PFSK-1 (cell line): Measurements from ENCODE around the gene TRIM61.

Source experiments
- FOXP2 ChIP-seq: optimal IDR thresholded peaks from 2 replicates; pipeline ENCODE3; 2011; ENCODE audit warnings: borderline replicate concordance, control low read depth, inconsistent platforms; ENCODE audit not compliant: insufficient read depth; ENCODE audit errors: extremely low read length, extremely low read depth
- POLR2AphosphoS5 ChIP-seq: IDR thresholded peaks from 2 replicates; pipeline ENCODE4 v1.6.1; 2012; ENCODE audit warnings: low read depth, mild to moderate bottlenecking, control low read depth, low read length, moderate library complexity
- REST ChIP-seq, 2 experiments: IDR thresholded peaks; 2 replicates each; pipeline versions ENCODE4 v1.6.1 to v1.8.0; 2011 to 2012; ENCODE audit warnings: low read depth in 2 of 2, low read length in 2 of 2, control low read depth in 1 of 2, inconsistent platforms in 1 of 2, mild to moderate bottlenecking in 1 of 2, moderate library complexity in 1 of 2; ENCODE audit not compliant: insufficient read depth in 1 of 2
- SIN3A ChIP-seq: IDR thresholded peaks from 2 replicates; pipeline ENCODE4 v1.6.1; 2012; ENCODE audit warnings: mild to moderate bottlenecking, low read length, moderate library complexity, borderline replicate concordance; ENCODE audit not compliant: insufficient read depth
- TAF1 ChIP-seq: IDR thresholded peaks from 2 replicates; pipeline ENCODE4 v1.6.1; 2012; ENCODE audit warnings: low read length, control low read depth, borderline replicate concordance; ENCODE audit not compliant: insufficient read depth

The TRIM61 gene

GRCh38 chr4:164989471-164989870, 12.0 kb upstream of the TRIM61 start:
- TF ChIP-seq FOXP2 = no peak
- TF ChIP-seq TAF1 = no peak
- TF ChIP-seq POLR2AphosphoS5 = no peak
- no peak for TF ChIP-seq REST (IDR thresholded peaks at IDR 0.05; ENCODE audit: insufficient read depth in 1 of 2, low read depth in 2 of 2, low read length in 2 of 2)
- TF ChIP-seq SIN3A = no peak

DNA sequence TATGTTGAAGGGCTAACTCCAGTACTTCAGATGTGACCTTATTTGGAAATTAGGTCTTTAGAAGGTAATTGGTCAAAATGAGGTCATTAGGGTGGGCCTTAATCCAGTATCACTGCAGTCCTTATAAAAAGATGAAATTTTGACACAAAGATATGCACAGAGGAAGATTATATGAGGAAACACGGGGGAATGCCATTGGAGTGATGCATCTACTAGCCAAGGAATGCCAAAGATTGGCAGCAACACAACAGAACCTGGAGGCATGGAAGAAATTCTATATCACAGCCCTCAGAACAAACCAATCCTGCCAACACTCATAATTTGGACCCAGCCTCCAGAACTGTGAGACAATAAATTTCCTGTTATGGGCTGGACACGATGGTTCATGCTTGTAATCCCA, 17.6 kb downstream of the TRIM61 start:
- no peak for TF ChIP-seq REST (IDR thresholded peaks at IDR 0.05; ENCODE audit: insufficient read depth in 1 of 2, low read depth in 2 of 2, low read length in 2 of 2)
- no peak for TF ChIP-seq TAF1
- no peak for TF ChIP-seq POLR2AphosphoS5
- TF ChIP-seq SIN3A = no peak
- TF ChIP-seq FOXP2 = no peak

DNA sequence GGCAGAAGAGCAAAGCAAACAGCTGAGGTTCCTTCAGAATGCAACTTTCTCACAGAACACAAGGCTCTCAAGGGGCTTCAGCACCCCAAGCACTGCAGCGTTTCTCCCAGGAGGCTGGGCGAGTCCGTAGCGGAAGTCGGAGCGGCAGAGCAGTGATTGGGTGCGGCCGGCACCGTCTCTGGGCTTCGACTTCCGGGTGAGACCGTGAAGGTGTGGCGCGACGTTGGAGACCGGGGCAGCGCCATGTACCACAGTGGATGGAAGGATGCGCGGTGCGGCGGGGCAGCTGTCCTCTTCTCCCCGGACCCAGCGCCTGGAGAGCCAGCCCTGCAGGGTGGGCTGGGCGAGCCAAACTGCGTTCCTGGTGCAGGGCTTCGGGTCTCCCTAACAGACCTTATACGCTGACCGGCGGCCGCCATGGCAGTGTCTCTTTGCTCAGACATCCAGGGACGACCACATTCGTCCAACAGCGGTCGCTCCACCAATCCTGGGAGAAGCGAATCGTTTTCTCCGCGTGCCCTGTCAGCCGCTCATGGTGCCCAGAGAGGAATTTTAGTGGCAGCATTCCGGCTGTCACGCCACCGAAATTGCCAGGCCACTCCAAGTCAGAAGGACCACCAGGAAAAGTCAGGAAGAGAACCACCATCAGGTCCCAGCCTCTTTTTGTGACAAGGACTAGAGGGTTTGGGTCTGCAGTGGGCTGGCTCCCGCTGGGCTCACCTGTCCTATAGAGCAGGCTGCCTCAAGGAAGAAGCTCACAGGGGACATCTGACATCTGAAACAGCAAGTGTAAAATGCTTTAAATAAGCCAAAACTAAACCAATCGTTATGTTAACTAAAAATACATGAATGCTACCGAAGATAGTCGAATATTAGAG, 20.5 kb downstream of the TRIM61 start:
- TF ChIP-seq REST (IDR thresholded peaks at IDR 0.05; ENCODE audit: insufficient read depth in 1 of 2, low read depth in 2 of 2, low read length in 2 of 2) (no peak), POLR2AphosphoS5 (no peak), TAF1 (no peak), FOXP2 (no peak)

GRCh38 chr4:164955107-164955805, 22.2 kb downstream of the TRIM61 start:
- TF ChIP-seq POLR2AphosphoS5 = no peak
- no peak for TF ChIP-seq FOXP2
- no peak for TF ChIP-seq SIN3A
- no peak for TF ChIP-seq REST (IDR thresholded peaks at IDR 0.05; ENCODE audit: insufficient read depth in 1 of 2, low read depth in 2 of 2, low read length in 2 of 2)
- TF ChIP-seq TAF1 = no peak

- TF ChIP-seq SIN3A = no peak
- TF ChIP-seq FOXP2 = no peak
- TF ChIP-seq REST (IDR thresholded peaks at IDR 0.05; ENCODE audit: insufficient read depth in 1 of 2, low read depth in 2 of 2, low read length in 2 of 2) = no peak
- TF ChIP-seq POLR2AphosphoS5 = no peak
- TF ChIP-seq TAF1 = no peak
These were observed 24.9 kb downstream of the TRIM61 start for GRCh38 chr4:164952551-164952950.
